Caco-2 (cell line): ENCODE data around the gene CLDN24. TPM values are rescaled to one million over a fixed set of nuclear protein-coding genes. Genes with fewer than 3 reads are reported as not detected.

Experiments used
- BruUV-seq: library from RNA; stranded (reverse); fragments of 400-500 nt; replicated peaks from 2 replicates; lab custom pipeline; 2021; lab: Mats Ljungman, UMichigan
- CTCF ChIA-PET: fragments of 300-600 bp; sonication (Branson Sonifier 250); formaldehyde crosslinking; loops from one replicate; lab custom pipeline; 2022; ENCODE audit warnings: antibody characterized with exemption; lab: Charles Lee
- POLR2A ChIA-PET: fragments of 300-600 bp; sonication (Branson Sonifier 250); formaldehyde crosslinking; loops from one replicate; lab custom pipeline; 2022; ENCODE audit warnings: antibody characterized with exemption; lab: Charles Lee
- DNase-seq, 2 experiments: peaks; one replicate each; pipeline versions ENCODE4 v3.0.0 to v3.0.0-alpha.2; 2020 to 2022
- H3K27me3 ChIP-seq: replicated peaks from 2 replicates; pipeline ENCODE4 v1.6.0; 2011; ENCODE audit warnings: low read length; ENCODE audit not compliant: control insufficient read depth, insufficient read depth
- H3K36me3 ChIP-seq: 2 replicates; pipeline ENCODE4 v1.5.1; 2011; ENCODE audit warnings: low read length; ENCODE audit not compliant: control insufficient read depth, insufficient read depth
- H3K4me1 ChIP-seq: fragments of 250-450 bp; sonication (Bioruptor Pico); 2 replicates; pipeline ENCODE4 v1.5.1; 2020; ENCODE audit warnings: mild to moderate bottlenecking
- H3K4me3 ChIP-seq: 2 replicates; pipeline ENCODE4 v1.5.1; 2011; ENCODE audit warnings: low read depth, mild to moderate bottlenecking, control low read depth, low read length
- H3K9me3 ChIP-seq: fragments of 250-450 bp; sonication (Bioruptor Pico); 2 replicates; pipeline ENCODE4 v1.5.1; 2020; ENCODE audit warnings: mild to moderate bottlenecking, moderate library complexity
- H3K27ac Mint-ChIP-seq: one replicate; pipeline ENCODE4 v1.8.0; 2022; ENCODE audit warnings: mixed read lengths; ENCODE audit not compliant: unreplicated experiment
- H3K27me3 Mint-ChIP-seq: one replicate; pipeline ENCODE4 v1.8.0; 2022; ENCODE audit warnings: mixed read lengths; ENCODE audit not compliant: insufficient read depth, unreplicated experiment
- H3K36me3 Mint-ChIP-seq: one replicate; pipeline ENCODE4 v1.8.0; 2022; ENCODE audit warnings: mild to moderate bottlenecking, mixed read lengths; ENCODE audit not compliant: insufficient read depth, unreplicated experiment
- H3K4me1 Mint-ChIP-seq: one replicate; pipeline ENCODE4 v1.8.0; 2022; ENCODE audit warnings: low read depth, mixed read lengths; ENCODE audit not compliant: unreplicated experiment
- H3K4me3 Mint-ChIP-seq: one replicate; pipeline ENCODE4 v1.8.0; 2022; ENCODE audit warnings: mild to moderate bottlenecking, moderate library complexity, mixed read lengths; ENCODE audit not compliant: unreplicated experiment
- H3K9me3 Mint-ChIP-seq: one replicate; pipeline ENCODE4 v1.8.0; 2022; ENCODE audit warnings: mixed read lengths; ENCODE audit not compliant: unreplicated experiment
- intact Hi-C: fragments of 100-400 bp; cut with micrococcal nuclease; formaldehyde crosslinking; loops from one replicate; pipeline ENCODE4 v1.10.0; 2022; ENCODE audit not compliant: unreplicated experiment
- total RNA-seq: library from RNA; stranded (reverse); gene quantifications from 2 replicates; pipeline ENCODE4 v1.2.3, GENCODE V29; 2022
- TF ChIP-seq, protein P1 (sequence below), 2 experiments: fragments of 200-600 bp in 1 of 2; IDR thresholded peaks; 1 replicate in 1 of 2; 2 replicates in 1 of 2; pipeline versions ENCODE4 v1.5.1 to v1.8.0; 2011 to 2022; ENCODE audit warnings: antibody characterized with exemption in 1 of 2, control low read depth in 1 of 2, inconsistent platforms in 1 of 2, low read depth in 1 of 2, low read length in 1 of 2, mild to moderate bottlenecking in 1 of 2, moderate library complexity in 1 of 2; ENCODE audit not compliant: insufficient read depth in 1 of 2, severe bottlenecking in 1 of 2, unreplicated experiment in 1 of 2

Gene CLDN24
- total RNA-seq, 1 experiment from 2014 or later = not detected

DNA sequence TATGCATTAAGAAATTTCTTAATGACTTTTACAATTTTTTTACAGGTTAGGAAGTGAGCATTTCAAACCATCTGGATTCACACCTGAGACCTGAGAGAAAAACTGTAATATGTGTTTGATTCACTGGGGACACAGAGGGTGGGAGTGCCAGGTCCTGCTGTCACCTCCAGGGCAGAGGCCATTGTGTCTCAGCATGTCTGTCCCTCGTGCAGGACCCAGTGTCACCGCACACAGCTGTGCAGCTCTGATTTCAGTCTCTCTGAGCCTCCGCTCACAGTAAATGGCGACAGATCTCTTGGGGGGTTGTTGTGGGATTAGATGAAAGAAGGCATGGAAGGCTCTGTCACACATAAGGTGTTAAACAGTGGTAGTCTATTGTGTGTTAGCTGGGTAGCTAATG, 23.0 kb upstream of the CLDN24 start:
- no peaks in the 10 kb centered on the region for H3K27me3 Mint-ChIP-seq

DNA sequence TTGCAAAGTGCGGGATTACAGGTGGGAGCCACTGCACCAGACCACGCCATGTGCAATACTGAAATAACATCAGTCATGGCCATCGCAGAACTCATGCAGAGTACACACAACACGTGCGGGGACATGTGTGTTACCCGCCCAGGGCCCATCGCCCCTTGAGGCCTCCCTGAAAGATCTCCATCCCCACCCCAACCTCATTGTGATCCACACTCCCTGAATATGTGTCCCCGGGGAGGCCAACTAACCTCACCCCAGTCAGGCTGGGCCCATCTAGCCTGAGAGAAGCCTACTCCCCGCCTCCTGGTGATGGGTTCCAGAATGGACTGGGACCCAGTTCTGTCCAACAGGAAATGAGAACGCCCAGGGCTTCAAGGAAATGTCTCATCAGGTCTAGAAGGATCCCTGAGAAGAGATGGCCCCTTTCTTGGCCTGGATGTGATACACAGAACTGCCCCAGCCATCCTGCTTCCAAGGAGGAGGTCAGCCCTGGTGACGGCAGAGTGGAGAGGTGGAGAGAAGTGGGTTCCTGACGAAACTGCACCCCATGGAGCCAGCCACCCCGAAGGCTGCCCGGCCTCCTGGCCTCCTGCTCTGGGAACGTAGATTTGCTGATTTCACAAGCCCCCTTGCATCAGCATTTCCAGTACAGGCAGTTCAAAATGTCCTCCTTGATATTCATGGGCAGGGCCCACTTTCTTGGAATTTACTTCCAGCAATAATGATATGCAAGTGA, 22.5 kb upstream of the CLDN24 start:
- TF ChIP-seq, protein P1, sequence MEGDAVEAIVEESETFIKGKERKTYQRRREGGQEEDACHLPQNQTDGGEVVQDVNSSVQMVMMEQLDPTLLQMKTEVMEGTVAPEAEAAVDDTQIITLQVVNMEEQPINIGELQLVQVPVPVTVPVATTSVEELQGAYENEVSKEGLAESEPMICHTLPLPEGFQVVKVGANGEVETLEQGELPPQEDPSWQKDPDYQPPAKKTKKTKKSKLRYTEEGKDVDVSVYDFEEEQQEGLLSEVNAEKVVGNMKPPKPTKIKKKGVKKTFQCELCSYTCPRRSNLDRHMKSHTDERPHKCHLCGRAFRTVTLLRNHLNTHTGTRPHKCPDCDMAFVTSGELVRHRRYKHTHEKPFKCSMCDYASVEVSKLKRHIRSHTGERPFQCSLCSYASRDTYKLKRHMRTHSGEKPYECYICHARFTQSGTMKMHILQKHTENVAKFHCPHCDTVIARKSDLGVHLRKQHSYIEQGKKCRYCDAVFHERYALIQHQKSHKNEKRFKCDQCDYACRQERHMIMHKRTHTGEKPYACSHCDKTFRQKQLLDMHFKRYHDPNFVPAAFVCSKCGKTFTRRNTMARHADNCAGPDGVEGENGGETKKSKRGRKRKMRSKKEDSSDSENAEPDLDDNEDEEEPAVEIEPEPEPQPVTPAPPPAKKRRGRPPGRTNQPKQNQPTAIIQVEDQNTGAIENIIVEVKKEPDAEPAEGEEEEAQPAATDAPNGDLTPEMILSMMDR (IDR thresholded peaks at IDR 0.05; ENCODE audit: insufficient read depth in 1 of 2, low read depth in 1 of 2, low read length in 1 of 2, severe bottlenecking in 1 of 2, unreplicated experiment in 1 of 2) = no peak
- BruUV-seq = no TSS peak
- intact Hi-C loops = no loop called here
- H3K4me1 Mint-ChIP-seq = no peaks in the 10 kb centered on the region
- no peaks in the 10 kb centered on the region for H3K27me3 Mint-ChIP-seq
- H3K27me3 ChIP-seq = no peaks in the 10 kb centered on the region
- ChIA-PET POLR2A (no interaction called here), CTCF (no interaction called here)
- H3K4me1 ChIP-seq = no peaks in the 10 kb centered on the region
- no peak for DNase-seq
- H3K27ac Mint-ChIP-seq = no peak overlapping the region
- H3K9me3 Mint-ChIP-seq = no peaks in the 10 kb centered on the region
- H3K4me3 ChIP-seq = no peak overlapping the region
- no peaks in the 10 kb centered on the region for H3K9me3 ChIP-seq
- H3K4me3 Mint-ChIP-seq = no peak overlapping the region
- no peaks in the 10 kb centered on the region for H3K36me3 Mint-ChIP-seq
- H3K36me3 ChIP-seq = no peaks in the 10 kb centered on the region

More for the DNA sequence above, 23.0 kb upstream of the CLDN24 start:
- no peak overlapping the region for H3K4me3 ChIP-seq
- H3K4me1 Mint-ChIP-seq = no peaks in the 10 kb centered on the region
- CTCF ChIA-PET = no interaction called here
- no peaks in the 10 kb centered on the region for H3K27me3 ChIP-seq
- intact Hi-C loops = no loop called here
- no peaks in the 10 kb centered on the region for H3K36me3 Mint-ChIP-seq
- H3K36me3 ChIP-seq = no peaks in the 10 kb centered on the region
- DNase-seq = no peak
- TF ChIP-seq, protein P1 (IDR thresholded peaks at IDR 0.05; ENCODE audit: insufficient read depth in 1 of 2, low read depth in 1 of 2, low read length in 1 of 2, severe bottlenecking in 1 of 2, unreplicated experiment in 1 of 2) = no peak
- no peaks in the 10 kb centered on the region for H3K9me3 ChIP-seq
- H3K4me1 ChIP-seq = no peaks in the 10 kb centered on the region
- POLR2A ChIA-PET = no interaction called here
- no peak overlapping the region for H3K4me3 Mint-ChIP-seq
- no peak overlapping the region for H3K27ac Mint-ChIP-seq
- BruUV-seq = no TSS peak
- no peaks in the 10 kb centered on the region for H3K9me3 Mint-ChIP-seq

DNA sequence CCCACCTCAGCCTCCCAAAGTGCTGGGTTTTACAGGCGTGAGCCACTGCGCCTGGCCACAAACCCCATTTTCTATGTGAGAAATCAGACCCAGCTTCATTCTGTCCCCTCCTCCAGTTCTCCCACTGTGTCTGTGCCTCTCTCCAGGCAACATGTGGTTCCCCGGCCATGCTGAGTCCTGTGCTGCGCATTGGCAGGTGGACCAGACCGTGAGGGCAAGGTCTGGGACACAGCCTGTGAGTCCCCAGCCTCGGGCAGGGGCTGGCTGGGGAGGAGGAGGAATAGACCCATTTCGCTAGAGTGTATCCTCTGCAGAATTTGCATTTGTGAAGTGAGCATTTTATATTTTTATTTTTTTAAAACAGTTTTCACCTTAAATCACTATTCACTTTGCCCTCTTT, 21.5 kb upstream of the CLDN24 start:
- H3K9me3 Mint-ChIP-seq = no peaks in the 10 kb centered on the region
- Histone ChIP-seq H3K4me3 (no peak overlapping the region), H3K36me3 (no peaks in the 10 kb centered on the region), H3K9me3 (no peaks in the 10 kb centered on the region), H3K27me3 (no peaks in the 10 kb centered on the region), H3K4me1 (no peaks in the 10 kb centered on the region)
- H3K36me3 Mint-ChIP-seq = no peaks in the 10 kb centered on the region
- H3K4me3 Mint-ChIP-seq = no peak overlapping the region
- ChIA-PET POLR2A (no interaction called here), CTCF (no interaction called here)
- no peaks in the 10 kb centered on the region for H3K27me3 Mint-ChIP-seq
- BruUV-seq = no TSS peak
- no peaks in the 10 kb centered on the region for H3K4me1 Mint-ChIP-seq
- TF ChIP-seq, protein P1 (IDR thresholded peaks at IDR 0.05; ENCODE audit: insufficient read depth in 1 of 2, low read depth in 1 of 2, low read length in 1 of 2, severe bottlenecking in 1 of 2, unreplicated experiment in 1 of 2) = no peak
- DNase-seq = no peak
- intact Hi-C loops = no loop called here
- H3K27ac Mint-ChIP-seq = no peak overlapping the region
